Measurements from ENCODE around the gene DPYD. TPM values are rescaled to one million over a fixed set of nuclear protein-coding genes. Genes with fewer than 3 reads are reported as not detected.

The DPYD gene
- total RNA-seq, 1 experiment from 2014 or later: 0.46 TPM

DNA sequence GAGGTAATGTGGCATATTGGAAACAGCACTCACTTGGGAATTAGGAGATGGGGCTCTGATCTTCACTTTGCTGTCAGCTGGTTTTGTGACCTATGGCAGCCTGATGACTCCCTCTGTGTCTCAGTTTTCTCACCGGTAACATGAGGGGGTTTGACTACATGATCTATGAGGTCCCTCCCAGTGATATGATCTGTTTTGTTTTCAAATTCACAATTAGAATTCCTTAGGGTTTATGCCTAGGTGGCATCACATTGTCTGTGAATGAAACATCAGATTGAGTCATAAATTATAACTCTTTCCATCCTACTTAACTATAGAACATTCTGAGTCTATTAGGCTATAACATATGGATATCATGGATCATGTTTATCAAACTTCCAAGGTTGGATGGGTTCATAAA, 812.7 kb downstream of the DPYD start:
- no peaks in the 10 kb centered on the region for H3K27me3 Mint-ChIP-seq (ENCODE audit: low read depth)
- peaks cover 16% of the 10 kb centered on the region for H3K4me1 Mint-ChIP-seq
- H3K9me3 Mint-ChIP-seq: peaks cover 7% of the 10 kb centered on the region; the same call in 1 of the 2 replicates
- no peak for DNase-seq (ENCODE audit: low spot score)
- no peak overlapping the region for H3K4me3 Mint-ChIP-seq
- no peak overlapping the region for H3K27ac Mint-ChIP-seq
- TF ChIP-seq, protein P1, sequence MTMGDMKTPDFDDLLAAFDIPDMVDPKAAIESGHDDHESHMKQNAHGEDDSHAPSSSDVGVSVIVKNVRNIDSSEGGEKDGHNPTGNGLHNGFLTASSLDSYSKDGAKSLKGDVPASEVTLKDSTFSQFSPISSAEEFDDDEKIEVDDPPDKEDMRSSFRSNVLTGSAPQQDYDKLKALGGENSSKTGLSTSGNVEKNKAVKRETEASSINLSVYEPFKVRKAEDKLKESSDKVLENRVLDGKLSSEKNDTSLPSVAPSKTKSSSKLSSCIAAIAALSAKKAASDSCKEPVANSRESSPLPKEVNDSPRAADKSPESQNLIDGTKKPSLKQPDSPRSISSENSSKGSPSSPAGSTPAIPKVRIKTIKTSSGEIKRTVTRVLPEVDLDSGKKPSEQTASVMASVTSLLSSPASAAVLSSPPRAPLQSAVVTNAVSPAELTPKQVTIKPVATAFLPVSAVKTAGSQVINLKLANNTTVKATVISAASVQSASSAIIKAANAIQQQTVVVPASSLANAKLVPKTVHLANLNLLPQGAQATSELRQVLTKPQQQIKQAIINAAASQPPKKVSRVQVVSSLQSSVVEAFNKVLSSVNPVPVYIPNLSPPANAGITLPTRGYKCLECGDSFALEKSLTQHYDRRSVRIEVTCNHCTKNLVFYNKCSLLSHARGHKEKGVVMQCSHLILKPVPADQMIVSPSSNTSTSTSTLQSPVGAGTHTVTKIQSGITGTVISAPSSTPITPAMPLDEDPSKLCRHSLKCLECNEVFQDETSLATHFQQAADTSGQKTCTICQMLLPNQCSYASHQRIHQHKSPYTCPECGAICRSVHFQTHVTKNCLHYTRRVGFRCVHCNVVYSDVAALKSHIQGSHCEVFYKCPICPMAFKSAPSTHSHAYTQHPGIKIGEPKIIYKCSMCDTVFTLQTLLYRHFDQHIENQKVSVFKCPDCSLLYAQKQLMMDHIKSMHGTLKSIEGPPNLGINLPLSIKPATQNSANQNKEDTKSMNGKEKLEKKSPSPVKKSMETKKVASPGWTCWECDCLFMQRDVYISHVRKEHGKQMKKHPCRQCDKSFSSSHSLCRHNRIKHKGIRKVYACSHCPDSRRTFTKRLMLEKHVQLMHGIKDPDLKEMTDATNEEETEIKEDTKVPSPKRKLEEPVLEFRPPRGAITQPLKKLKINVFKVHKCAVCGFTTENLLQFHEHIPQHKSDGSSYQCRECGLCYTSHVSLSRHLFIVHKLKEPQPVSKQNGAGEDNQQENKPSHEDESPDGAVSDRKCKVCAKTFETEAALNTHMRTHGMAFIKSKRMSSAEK (CRISPR knock-in tag; IDR thresholded peaks at IDR 0.05; ENCODE audit: borderline replicate concordance): no peak
- TF ChIP-seq ZNF396 (CRISPR knock-in tag; IDR thresholded peaks at IDR 0.05; ENCODE audit: borderline replicate concordance) (no peak), MXD4 (CRISPR knock-in tag; IDR thresholded peaks at IDR 0.05; ENCODE audit: borderline replicate concordance) (no peak), JAZF1 (CRISPR knock-in tag; IDR thresholded peaks at IDR 0.05) (no peak), ELF4 (CRISPR knock-in tag; IDR thresholded peaks at IDR 0.05; ENCODE audit: low read depth) (no peak), ZNF138 (CRISPR knock-in tag; conservative IDR thresholded peaks at IDR 0.05) (no peak), CBFB (CRISPR knock-in tag; IDR thresholded peaks at IDR 0.05; ENCODE audit: low read depth) (no peak), TEAD1 (CRISPR knock-in tag; IDR thresholded peaks at IDR 0.05) (no peak), HMGA2 (CRISPR knock-in tag; IDR thresholded peaks at IDR 0.05) (no peak), ZNF121 (CRISPR knock-in tag; IDR thresholded peaks at IDR 0.05) (no peak), SMAD4 (CRISPR knock-in tag; IDR thresholded peaks at IDR 0.05) (no peak), NR2C2 (CRISPR knock-in tag; IDR thresholded peaks at IDR 0.05) (no peak)
- TF ChIP-seq, protein P2, sequence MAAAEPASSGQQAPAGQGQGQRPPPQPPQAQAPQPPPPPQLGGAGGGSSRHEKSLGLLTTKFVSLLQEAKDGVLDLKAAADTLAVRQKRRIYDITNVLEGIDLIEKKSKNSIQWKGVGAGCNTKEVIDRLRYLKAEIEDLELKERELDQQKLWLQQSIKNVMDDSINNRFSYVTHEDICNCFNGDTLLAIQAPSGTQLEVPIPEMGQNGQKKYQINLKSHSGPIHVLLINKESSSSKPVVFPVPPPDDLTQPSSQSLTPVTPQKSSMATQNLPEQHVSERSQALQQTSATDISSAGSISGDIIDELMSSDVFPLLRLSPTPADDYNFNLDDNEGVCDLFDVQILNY (CRISPR knock-in tag; IDR thresholded peaks at IDR 0.05): no peak
- TF ChIP-seq, protein P3, sequence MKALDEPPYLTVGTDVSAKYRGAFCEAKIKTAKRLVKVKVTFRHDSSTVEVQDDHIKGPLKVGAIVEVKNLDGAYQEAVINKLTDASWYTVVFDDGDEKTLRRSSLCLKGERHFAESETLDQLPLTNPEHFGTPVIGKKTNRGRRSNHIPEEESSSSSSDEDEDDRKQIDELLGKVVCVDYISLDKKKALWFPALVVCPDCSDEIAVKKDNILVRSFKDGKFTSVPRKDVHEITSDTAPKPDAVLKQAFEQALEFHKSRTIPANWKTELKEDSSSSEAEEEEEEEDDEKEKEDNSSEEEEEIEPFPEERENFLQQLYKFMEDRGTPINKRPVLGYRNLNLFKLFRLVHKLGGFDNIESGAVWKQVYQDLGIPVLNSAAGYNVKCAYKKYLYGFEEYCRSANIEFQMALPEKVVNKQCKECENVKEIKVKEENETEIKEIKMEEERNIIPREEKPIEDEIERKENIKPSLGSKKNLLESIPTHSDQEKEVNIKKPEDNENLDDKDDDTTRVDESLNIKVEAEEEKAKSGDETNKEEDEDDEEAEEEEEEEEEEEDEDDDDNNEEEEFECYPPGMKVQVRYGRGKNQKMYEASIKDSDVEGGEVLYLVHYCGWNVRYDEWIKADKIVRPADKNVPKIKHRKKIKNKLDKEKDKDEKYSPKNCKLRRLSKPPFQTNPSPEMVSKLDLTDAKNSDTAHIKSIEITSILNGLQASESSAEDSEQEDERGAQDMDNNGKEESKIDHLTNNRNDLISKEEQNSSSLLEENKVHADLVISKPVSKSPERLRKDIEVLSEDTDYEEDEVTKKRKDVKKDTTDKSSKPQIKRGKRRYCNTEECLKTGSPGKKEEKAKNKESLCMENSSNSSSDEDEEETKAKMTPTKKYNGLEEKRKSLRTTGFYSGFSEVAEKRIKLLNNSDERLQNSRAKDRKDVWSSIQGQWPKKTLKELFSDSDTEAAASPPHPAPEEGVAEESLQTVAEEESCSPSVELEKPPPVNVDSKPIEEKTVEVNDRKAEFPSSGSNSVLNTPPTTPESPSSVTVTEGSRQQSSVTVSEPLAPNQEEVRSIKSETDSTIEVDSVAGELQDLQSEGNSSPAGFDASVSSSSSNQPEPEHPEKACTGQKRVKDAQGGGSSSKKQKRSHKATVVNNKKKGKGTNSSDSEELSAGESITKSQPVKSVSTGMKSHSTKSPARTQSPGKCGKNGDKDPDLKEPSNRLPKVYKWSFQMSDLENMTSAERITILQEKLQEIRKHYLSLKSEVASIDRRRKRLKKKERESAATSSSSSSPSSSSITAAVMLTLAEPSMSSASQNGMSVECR (CRISPR knock-in tag; IDR thresholded peaks at IDR 0.05; ENCODE audit: borderline replicate concordance): no peak
- TF ChIP-seq, protein P4, sequence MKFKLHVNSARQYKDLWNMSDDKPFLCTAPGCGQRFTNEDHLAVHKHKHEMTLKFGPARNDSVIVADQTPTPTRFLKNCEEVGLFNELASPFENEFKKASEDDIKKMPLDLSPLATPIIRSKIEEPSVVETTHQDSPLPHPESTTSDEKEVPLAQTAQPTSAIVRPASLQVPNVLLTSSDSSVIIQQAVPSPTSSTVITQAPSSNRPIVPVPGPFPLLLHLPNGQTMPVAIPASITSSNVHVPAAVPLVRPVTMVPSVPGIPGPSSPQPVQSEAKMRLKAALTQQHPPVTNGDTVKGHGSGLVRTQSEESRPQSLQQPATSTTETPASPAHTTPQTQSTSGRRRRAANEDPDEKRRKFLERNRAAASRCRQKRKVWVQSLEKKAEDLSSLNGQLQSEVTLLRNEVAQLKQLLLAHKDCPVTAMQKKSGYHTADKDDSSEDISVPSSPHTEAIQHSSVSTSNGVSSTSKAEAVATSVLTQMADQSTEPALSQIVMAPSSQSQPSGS (CRISPR knock-in tag; IDR thresholded peaks at IDR 0.05; ENCODE audit: borderline replicate concordance, low read depth): no peak
- CTCF ChIA-PET: no interaction called here
- ATAC-seq: no peak
- no peaks in the 10 kb centered on the region; the same call in 1 of the 2 replicates for H3K36me3 Mint-ChIP-seq
- POLR2A ChIA-PET: no interaction called here

DNA sequence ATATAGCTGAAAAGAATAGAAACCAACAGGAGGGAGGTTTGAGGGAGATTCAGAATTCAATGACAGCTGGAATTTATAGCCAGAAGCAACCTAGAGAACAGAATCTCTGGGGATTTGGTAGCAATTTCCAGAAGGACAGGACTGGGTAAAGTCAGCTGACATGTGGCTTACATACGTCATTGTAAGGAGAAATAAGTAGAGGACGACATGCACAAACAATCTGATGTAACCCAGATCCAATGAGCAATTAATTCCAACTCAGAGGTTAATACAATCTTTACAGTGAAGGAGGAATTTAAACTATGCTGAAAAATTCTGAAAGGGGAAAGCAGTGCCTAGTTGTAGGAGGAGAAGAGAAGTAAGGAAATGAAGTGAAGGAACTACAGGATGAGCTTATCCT, 815.3 kb downstream of the DPYD start:
- CTCF ChIA-PET: interaction anchor here (0.6 kb wide), 1 partner anchor 923 kb away, joined by 3 read pairs; no protein-coding TSS in a partner anchor
- POLR2A ChIA-PET: no interaction called here
- Mint-ChIP-seq H3K27me3 (ENCODE audit: low read depth) (no peaks in the 10 kb centered on the region), H3K4me3 (no peak overlapping the region), H3K9me3 (no peaks in the 10 kb centered on the region; the same call in 1 of the 2 replicates), H3K4me1 (peaks cover 12% of the 10 kb centered on the region), H3K27ac (no peak overlapping the region), H3K36me3 (no peaks in the 10 kb centered on the region)
- DNase-seq (ENCODE audit: low spot score) (no peak), ATAC-seq (no peak)
- TF ChIP-seq, protein P5, sequence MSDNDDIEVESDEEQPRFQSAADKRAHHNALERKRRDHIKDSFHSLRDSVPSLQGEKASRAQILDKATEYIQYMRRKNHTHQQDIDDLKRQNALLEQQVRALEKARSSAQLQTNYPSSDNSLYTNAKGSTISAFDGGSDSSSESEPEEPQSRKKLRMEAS (CRISPR knock-in tag; IDR thresholded peaks at IDR 0.05): no peak
- TF ChIP-seq CREM (CRISPR knock-in tag; IDR thresholded peaks at IDR 0.05) (no peak), FOXJ3 (CRISPR knock-in tag; IDR thresholded peaks at IDR 0.05; ENCODE audit: borderline replicate concordance) (no peak)
- TF ChIP-seq, protein P6, sequence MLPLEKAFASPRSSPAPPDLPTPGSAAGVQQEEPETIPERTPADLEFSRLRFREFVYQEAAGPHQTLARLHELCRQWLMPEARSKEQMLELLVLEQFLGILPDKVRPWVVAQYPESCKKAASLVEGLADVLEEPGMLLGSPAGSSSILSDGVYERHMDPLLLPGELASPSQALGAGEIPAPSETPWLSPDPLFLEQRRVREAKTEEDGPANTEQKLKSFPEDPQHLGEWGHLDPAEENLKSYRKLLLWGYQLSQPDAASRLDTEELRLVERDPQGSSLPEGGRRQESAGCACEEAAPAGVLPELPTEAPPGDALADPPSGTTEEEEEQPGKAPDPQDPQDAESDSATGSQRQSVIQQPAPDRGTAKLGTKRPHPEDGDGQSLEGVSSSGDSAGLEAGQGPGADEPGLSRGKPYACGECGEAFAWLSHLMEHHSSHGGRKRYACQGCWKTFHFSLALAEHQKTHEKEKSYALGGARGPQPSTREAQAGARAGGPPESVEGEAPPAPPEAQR (CRISPR knock-in tag; IDR thresholded peaks at IDR 0.05): no peak
- TF ChIP-seq, protein P7, sequence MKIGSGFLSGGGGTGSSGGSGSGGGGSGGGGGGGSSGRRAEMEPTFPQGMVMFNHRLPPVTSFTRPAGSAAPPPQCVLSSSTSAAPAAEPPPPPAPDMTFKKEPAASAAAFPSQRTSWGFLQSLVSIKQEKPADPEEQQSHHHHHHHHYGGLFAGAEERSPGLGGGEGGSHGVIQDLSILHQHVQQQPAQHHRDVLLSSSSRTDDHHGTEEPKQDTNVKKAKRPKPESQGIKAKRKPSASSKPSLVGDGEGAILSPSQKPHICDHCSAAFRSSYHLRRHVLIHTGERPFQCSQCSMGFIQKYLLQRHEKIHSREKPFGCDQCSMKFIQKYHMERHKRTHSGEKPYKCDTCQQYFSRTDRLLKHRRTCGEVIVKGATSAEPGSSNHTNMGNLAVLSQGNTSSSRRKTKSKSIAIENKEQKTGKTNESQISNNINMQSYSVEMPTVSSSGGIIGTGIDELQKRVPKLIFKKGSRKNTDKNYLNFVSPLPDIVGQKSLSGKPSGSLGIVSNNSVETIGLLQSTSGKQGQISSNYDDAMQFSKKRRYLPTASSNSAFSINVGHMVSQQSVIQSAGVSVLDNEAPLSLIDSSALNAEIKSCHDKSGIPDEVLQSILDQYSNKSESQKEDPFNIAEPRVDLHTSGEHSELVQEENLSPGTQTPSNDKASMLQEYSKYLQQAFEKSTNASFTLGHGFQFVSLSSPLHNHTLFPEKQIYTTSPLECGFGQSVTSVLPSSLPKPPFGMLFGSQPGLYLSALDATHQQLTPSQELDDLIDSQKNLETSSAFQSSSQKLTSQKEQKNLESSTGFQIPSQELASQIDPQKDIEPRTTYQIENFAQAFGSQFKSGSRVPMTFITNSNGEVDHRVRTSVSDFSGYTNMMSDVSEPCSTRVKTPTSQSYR (CRISPR knock-in tag; IDR thresholded peaks at IDR 0.05): no peak

Measured in WTC11 (cell line).